ENCODE data around the gene SULT1A1. TPM values are rescaled to one million over a fixed set of nuclear protein-coding genes. Genes with fewer than 3 reads are reported as not detected.
"Not testable (repeated sequence)": the region's sequence is repeated elsewhere in the genome, so short reads cannot be mapped to it uniquely, and the experiment has no call there.

SULT1A1 gene
- total and polyA plus RNA-seq, 2 of the 8 experiments (the other 6 are each of a cell fraction or from before 2014, with no cell fraction given), result 2.1 to 4.0 TPM

GRCh38 chr16:28623172-28623711 is 13.4 kb upstream of the SULT1A1 start (continued):
- TF ChIP-seq E2F6 (IDR thresholded peaks at IDR 0.05) (no peak), SIX5 (IDR thresholded peaks at IDR 0.05; ENCODE audit: low read depth, low read length) (no peak), CTBP2 (IDR thresholded peaks at IDR 0.05; ENCODE audit: borderline replicate concordance, insufficient read depth, insufficient read length, low read length) (no peak)
- TF ChIP-seq, protein P1, sequence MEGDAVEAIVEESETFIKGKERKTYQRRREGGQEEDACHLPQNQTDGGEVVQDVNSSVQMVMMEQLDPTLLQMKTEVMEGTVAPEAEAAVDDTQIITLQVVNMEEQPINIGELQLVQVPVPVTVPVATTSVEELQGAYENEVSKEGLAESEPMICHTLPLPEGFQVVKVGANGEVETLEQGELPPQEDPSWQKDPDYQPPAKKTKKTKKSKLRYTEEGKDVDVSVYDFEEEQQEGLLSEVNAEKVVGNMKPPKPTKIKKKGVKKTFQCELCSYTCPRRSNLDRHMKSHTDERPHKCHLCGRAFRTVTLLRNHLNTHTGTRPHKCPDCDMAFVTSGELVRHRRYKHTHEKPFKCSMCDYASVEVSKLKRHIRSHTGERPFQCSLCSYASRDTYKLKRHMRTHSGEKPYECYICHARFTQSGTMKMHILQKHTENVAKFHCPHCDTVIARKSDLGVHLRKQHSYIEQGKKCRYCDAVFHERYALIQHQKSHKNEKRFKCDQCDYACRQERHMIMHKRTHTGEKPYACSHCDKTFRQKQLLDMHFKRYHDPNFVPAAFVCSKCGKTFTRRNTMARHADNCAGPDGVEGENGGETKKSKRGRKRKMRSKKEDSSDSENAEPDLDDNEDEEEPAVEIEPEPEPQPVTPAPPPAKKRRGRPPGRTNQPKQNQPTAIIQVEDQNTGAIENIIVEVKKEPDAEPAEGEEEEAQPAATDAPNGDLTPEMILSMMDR (IDR thresholded peaks at IDR 0.05; ENCODE audit: control extremely low read depth in 1 of 3, insufficient read depth in 1 of 3, low read depth in 1 of 3, low read length in 3 of 3), result no peak

DNA sequence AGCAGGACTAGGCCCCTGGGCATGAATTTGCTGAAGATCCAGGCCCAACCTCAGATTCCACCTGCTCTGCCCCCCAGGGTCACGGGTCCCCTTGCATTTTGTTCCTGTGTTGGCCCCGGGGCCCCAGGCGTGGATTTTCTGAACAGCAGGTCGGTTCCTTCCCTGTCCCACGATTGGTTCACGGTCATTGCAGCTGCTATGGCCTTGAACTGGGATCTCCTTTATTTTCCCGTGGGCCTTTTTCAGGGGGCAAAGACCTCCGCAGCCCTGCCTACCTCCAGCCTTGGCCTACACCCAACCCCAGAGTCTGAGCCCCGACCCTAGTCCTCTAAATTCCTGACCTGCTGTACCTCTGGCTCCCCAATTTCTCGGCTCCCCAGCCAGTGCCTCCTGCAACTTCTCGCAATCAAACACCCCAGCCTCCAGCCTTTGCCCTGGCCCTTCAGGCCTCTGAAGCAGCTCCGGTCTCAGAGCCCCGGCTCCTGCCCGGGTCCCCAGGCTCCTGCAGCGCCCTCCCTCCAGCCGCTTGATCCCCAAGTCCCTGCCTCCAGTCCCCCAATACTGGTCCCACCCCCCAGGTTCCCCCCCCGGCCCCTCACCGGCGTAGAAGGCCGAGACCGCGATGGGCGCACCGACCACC is 12.8 kb upstream of the SULT1A1 start:
- H3K14ac ChIP-seq (ENCODE audit: insufficient read length); H3K23ac ChIP-seq (ENCODE audit: insufficient read length); H3K23me2 ChIP-seq (ENCODE audit: low read depth, low read length); H4K5ac ChIP-seq (ENCODE audit: insufficient read length, low read depth, low read length); H2BK12ac ChIP-seq (ENCODE audit: low read depth, low read length); H3K4me2 ChIP-seq (ENCODE audit: insufficient read depth in 1 of 2, low read depth in 2 of 2, low read length in 2 of 2); H3K9ac ChIP-seq (replicated peaks in 1 of 4; ENCODE audit: extremely low read depth in 1 of 4, low read depth in 3 of 4, low read length in 3 of 4); FAIRE-seq; H3K9me3 ChIP-seq (ENCODE audit: insufficient read depth in 2 of 2, low read depth in 1 of 2, low read length in 1 of 2); H2BK120ac ChIP-seq (replicated peaks; ENCODE audit: low read depth, low read length); DNase-seq (ENCODE audit: low read depth in 1 of 2, low spot score in 2 of 2); H3K18ac ChIP-seq (ENCODE audit: extremely low read depth, low read length); H3K4me1 ChIP-seq (replicated peaks in 1 of 4; ENCODE audit: control insufficient read depth in 3 of 4, insufficient read depth in 4 of 4, low read length in 3 of 4); CTCF ChIA-PET (ENCODE audit: partially characterized antibody); H3K56ac ChIP-seq (replicated peaks; ENCODE audit: insufficient read length, low read depth, low read length); H2AFZ ChIP-seq (ENCODE audit: low read length); H3K4me3 ChIP-seq (ENCODE audit: extremely low read depth in 1 of 4, insufficient read depth in 2 of 4, low read depth in 3 of 4, low read length in 4 of 4); H3K36me3 ChIP-seq (ENCODE audit: control insufficient read depth in 2 of 4, insufficient read depth in 4 of 4, low read length in 3 of 4); H2AK5ac ChIP-seq (ENCODE audit: low read depth, low read length); H3K79me2 ChIP-seq (ENCODE audit: control insufficient read depth in 1 of 2, insufficient read depth in 2 of 2, low read length in 2 of 2); H3K79me1 ChIP-seq (ENCODE audit: low read depth, low read length); H4K20me1 ChIP-seq (replicated peaks in 1 of 2; ENCODE audit: control insufficient read depth in 1 of 2, insufficient read depth in 2 of 2, low read length in 2 of 2); H3K4ac ChIP-seq (replicated peaks; ENCODE audit: insufficient read length, low read depth, low read length); H4K91ac ChIP-seq (replicated peaks; ENCODE audit: insufficient read length, low read length); H3K27ac ChIP-seq (ENCODE audit: low read depth, low read length); H2BK20ac ChIP-seq (ENCODE audit: low read length); H2BK5ac ChIP-seq (ENCODE audit: low read depth, low read length); H4K8ac ChIP-seq (ENCODE audit: extremely low read depth, insufficient read depth, low read length); H2BK15ac ChIP-seq (ENCODE audit: low read length); H3K27me3 ChIP-seq (replicated peaks in 1 of 4; ENCODE audit: control insufficient read depth in 3 of 4, extremely low read depth in 1 of 4, insufficient read depth in 3 of 4, low read length in 3 of 4): not testable (repeated sequence)
- POLR2A ChIA-PET (ENCODE audit: partially characterized antibody), result interaction anchor here (1.2 kb wide), 1 partner anchor 13 kb away, joined by 3 read pairs; the partner anchor contains the start of gene SULT1A1
- WGBS, 2 experiments (ENCODE audit: extremely low coverage in 1 of 2, insufficient coverage in 1 of 2, insufficient read length in 1 of 2, insufficient replicate concordance in 2 of 2, low coverage in 1 of 2, low lambda C conversion rate in 2 of 2, missing lambda C conversion rate in 1 of 2), result 95% methylated on average over 7 of the region's 24 CpGs; no CpG with 5 or more reads in 1 of the 2 experiments

All from H1 (cell line).